Colon (tissue), 2 donors: ENCODE results near the gene PTPRM.
"Not testable (repeated sequence)": the region's sequence is repeated elsewhere in the genome, so short reads cannot be mapped to it uniquely, and the experiment has no call there.

Experiments
- FAIRE-seq: peaks from 2 replicates; lab custom pipeline; 2012; peaks lifted over from hg19 to GRCh38; lab: Jason Lieb, UNC
- donor health status: control.
- donor health status: control.

PTPRM gene

GRCh38 chr18:7727361-7728076 lies 160.4 kb downstream of the PTPRM start:
- no peak for FAIRE-seq

- no peak for FAIRE-seq
Measured at GRCh38 chr18:7728297-7728696, 161.2 kb downstream of the PTPRM start.

GRCh38 chr18:7729868-7730267 lies 162.8 kb downstream of the PTPRM start:
- FAIRE-seq = no peak

- no peak for FAIRE-seq
Measured at GRCh38 chr18:7730682-7731081, 163.6 kb downstream of the PTPRM start.

- no peak for FAIRE-seq
Measured at GRCh38 chr18:7733642-7734041, 166.5 kb downstream of the PTPRM start.

GRCh38 chr18:7735196-7735595 lies 168.1 kb downstream of the PTPRM start:
- FAIRE-seq = no peak

- no peak for FAIRE-seq
Measured at GRCh38 chr18:7735626-7736175, 168.6 kb downstream of the PTPRM start.

GRCh38 chr18:7736526-7736925 lies 169.4 kb downstream of the PTPRM start:
- not testable (repeated sequence) for FAIRE-seq

GRCh38 chr18:7737550-7737949 lies 170.4 kb downstream of the PTPRM start:
- FAIRE-seq = no peak

- no peak for FAIRE-seq
Measured at GRCh38 chr18:7740821-7741220, 173.7 kb downstream of the PTPRM start.

- FAIRE-seq = no peak
Measured at GRCh38 chr18:7741640-7742039, 174.5 kb downstream of the PTPRM start.

GRCh38 chr18:7742224-7742623 lies 175.1 kb downstream of the PTPRM start:
- no peak for FAIRE-seq

GRCh38 chr18:7743256-7743655 lies 176.1 kb downstream of the PTPRM start:
- FAIRE-seq = no peak

- no peak for FAIRE-seq
Measured at GRCh38 chr18:7746106-7746505, 179.0 kb downstream of the PTPRM start.

GRCh38 chr18:7748251-7749007 lies 181.3 kb downstream of the PTPRM start:
- no peak for FAIRE-seq

- no peak for FAIRE-seq
Measured at GRCh38 chr18:7749008-7749405, 181.9 kb downstream of the PTPRM start.

GRCh38 chr18:7749510-7749981 lies 182.4 kb downstream of the PTPRM start:
- FAIRE-seq = no peak

GRCh38 chr18:7750095-7750663 lies 183.1 kb downstream of the PTPRM start:
- FAIRE-seq = no peak

GRCh38 chr18:7750966-7751365 lies 183.8 kb downstream of the PTPRM start:
- FAIRE-seq = no peak

GRCh38 chr18:7754258-7754657 lies 187.1 kb downstream of the PTPRM start:
- FAIRE-seq = no peak

- no peak for FAIRE-seq
Measured at GRCh38 chr18:7754725-7755181, 187.6 kb downstream of the PTPRM start.

- FAIRE-seq = no peak
Measured at GRCh38 chr18:7755753-7756475, 188.8 kb downstream of the PTPRM start.
